ENCODE measurements around the gene TMEM272. TPM values are rescaled to one million over a fixed set of nuclear protein-coding genes. Genes with fewer than 3 reads are reported as not detected.

TMEM272 gene
- total RNA-seq, 1 experiment from 2014 or later: 0.17 TPM

- Histone ChIP-seq H3K4me2 (ENCODE audit: low read length) (no peak overlapping the region), H3K9me2 (ENCODE audit: insufficient read depth) (no peaks in the 10 kb centered on the region), H3K27ac (ENCODE audit: low read depth, low read length) (no peak overlapping the region), H3K27me3 (ENCODE audit: insufficient read depth, low read length) (no peaks in the 10 kb centered on the region), H3K79me2 (ENCODE audit: insufficient read depth, low read length) (no peaks in the 10 kb centered on the region), H3K9me3 (ENCODE audit: control insufficient read depth in 1 of 2, insufficient read depth in 1 of 2, low read depth in 1 of 2, low read length in 2 of 2) (no peaks in the 10 kb centered on the region), H3K4me1 (ENCODE audit: control insufficient read depth in 1 of 2, insufficient read depth in 2 of 2, low read length in 2 of 2) (peaks cover 12 to 17% of the 10 kb centered on the region in 2 experiments), H4K20me1 (ENCODE audit: insufficient read depth) (no peaks in the 10 kb centered on the region), H3K36me3 (ENCODE audit: control insufficient read depth in 1 of 2, insufficient read depth in 2 of 2, low read length in 2 of 2) (no peaks in the 10 kb centered on the region), H3K4me3 (replicated peaks in 1 of 2; ENCODE audit: low read depth in 1 of 2, low read length in 2 of 2) (no peak overlapping the region), H3K9ac (ENCODE audit: low read length) (no peak overlapping the region), H2AFZ (ENCODE audit: low read depth, low read length, poor library complexity, severe bottlenecking) (no peak overlapping the region)
- TF ChIP-seq TCF7L2 (IDR thresholded peaks at IDR 0.05; ENCODE audit: borderline replicate concordance, extremely low read depth, insufficient read depth, insufficient read length) (no peak), EGR1 (IDR thresholded peaks at IDR 0.05; ENCODE audit: low read depth) (no peak), POLR2A (IDR thresholded peaks at IDR 0.05; ENCODE audit: borderline replicate concordance, extremely low read depth, insufficient read depth, insufficient read length) (no peak), SIN3A (IDR thresholded peaks at IDR 0.05; ENCODE audit: low read depth) (no peak), CEBPB (IDR thresholded peaks at IDR 0.05; ENCODE audit: low read depth) (no peak), RAD21 (IDR thresholded peaks at IDR 0.05; ENCODE audit: low read depth) (no peak), ZNF274 (IDR thresholded peaks at IDR 0.05; ENCODE audit: low read depth, low read length) (no peak), SRF (IDR thresholded peaks at IDR 0.05; ENCODE audit: low read depth) (no peak), SP1 (IDR thresholded peaks at IDR 0.05; ENCODE audit: low read depth) (no peak), CBX3 (IDR thresholded peaks at IDR 0.05; ENCODE audit: low read depth) (no peak), REST (IDR thresholded peaks at IDR 0.05; ENCODE audit: low read depth) (no peak), ELF1 (IDR thresholded peaks at IDR 0.05; ENCODE audit: borderline replicate concordance, low read depth) (no peak), JUND (IDR thresholded peaks at IDR 0.05) (no peak), EZH2phosphoT487 (IDR thresholded peaks at IDR 0.05; ENCODE audit: borderline replicate concordance) (no peak), FOSL1 (IDR thresholded peaks at IDR 0.05; ENCODE audit: low read depth) (no peak), EZH2 (IDR thresholded peaks at IDR 0.05) (no peak)
- TF ChIP-seq, protein P1, sequence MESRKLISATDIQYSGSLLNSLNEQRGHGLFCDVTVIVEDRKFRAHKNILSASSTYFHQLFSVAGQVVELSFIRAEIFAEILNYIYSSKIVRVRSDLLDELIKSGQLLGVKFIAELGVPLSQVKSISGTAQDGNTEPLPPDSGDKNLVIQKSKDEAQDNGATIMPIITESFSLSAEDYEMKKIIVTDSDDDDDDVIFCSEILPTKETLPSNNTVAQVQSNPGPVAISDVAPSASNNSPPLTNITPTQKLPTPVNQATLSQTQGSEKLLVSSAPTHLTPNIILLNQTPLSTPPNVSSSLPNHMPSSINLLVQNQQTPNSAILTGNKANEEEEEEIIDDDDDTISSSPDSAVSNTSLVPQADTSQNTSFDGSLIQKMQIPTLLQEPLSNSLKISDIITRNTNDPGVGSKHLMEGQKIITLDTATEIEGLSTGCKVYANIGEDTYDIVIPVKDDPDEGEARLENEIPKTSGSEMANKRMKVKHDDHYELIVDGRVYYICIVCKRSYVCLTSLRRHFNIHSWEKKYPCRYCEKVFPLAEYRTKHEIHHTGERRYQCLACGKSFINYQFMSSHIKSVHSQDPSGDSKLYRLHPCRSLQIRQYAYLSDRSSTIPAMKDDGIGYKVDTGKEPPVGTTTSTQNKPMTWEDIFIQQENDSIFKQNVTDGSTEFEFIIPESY (IDR thresholded peaks at IDR 0.05; ENCODE audit: extremely low read depth, insufficient replicate concordance, low read length): no peak
- TF ChIP-seq, protein P2, sequence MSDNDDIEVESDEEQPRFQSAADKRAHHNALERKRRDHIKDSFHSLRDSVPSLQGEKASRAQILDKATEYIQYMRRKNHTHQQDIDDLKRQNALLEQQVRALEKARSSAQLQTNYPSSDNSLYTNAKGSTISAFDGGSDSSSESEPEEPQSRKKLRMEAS (IDR thresholded peaks at IDR 0.05): no peak
- ChIA-PET POLR2A (interaction anchor here (1.5 to 1.9 kb wide), 3 partner anchors 343 to 362 kb away, joined by 4 to 14 read pairs (median 4); partner anchors contain the start of gene INTS6), RAD21 (ENCODE audit: low non-redundant PET in 1 of 2, low total read pairs in 2 of 2, uncharacterized antibody in 2 of 2, unreplicated experiment in 2 of 2) (interaction anchor here in 1 of 2 experiments (2.1 kb wide), 1 partner anchor 671 kb away, joined by 17 read pairs; no protein-coding TSS in a partner anchor), CTCF (interaction anchor here (1.9 to 5.4 kb wide), 4 partner anchors 363 to 671 kb away, joined by 26 to 90 read pairs (median 55); no protein-coding TSS in a partner anchor)
- DNase-seq (ENCODE audit: low read depth, low spot score) (no peak), ATAC-seq (no peak)
- intact Hi-C loops (cut with micrococcal nuclease): loop anchor here (2.0 to 5.0 kb wide), 3 partner anchors 214 to 574 kb away; partner anchors contain the start of genes FAM124A and WDFY2
- BruUV-seq (replicated peaks): no TSS peak
Observed at GRCh38 chr13:51796546-51796945, 48.4 kb downstream of the TMEM272 start.
